CD4-positive, alpha-beta T cell treated with Interleukin-12 subunit alpha and Interleukin-12 subunit beta, for 1 hour (primary cell): Measurements from ENCODE around the gene DAGLA.
"Not testable (repeated sequence)": the region's sequence is repeated elsewhere in the genome, so short reads cannot be mapped to it uniquely, and the experiment has no call there.

Experiments
- DNase-seq: peaks from one replicate; pipeline ENCODE4 v3.0.0-alpha.2; 2020

DAGLA gene

GRCh38 chr11:61667684-61668305, 12.4 kb upstream of the DAGLA start:
- no peak for DNase-seq

DNA sequence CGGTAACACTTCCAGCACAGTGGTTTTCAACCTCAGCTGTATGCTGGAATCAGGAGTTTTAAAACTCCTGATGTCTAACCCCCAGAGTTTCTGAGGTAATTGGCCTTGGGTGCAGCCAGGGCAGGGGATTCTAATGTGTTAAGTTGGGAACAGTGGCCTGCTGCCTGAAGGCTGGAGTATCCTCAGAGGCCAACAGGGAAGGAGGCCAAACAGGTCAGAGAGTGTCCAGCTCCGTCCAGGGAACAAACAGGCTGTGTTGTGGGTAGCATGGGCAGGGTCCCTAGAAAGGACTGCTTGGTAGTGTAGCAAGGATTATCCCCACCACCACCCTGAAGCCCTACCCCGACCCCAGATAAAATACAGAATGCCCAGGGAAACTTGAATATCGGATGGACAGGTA, 10.8 kb upstream of the DAGLA start:
- DNase-seq, result no peak

DNA sequence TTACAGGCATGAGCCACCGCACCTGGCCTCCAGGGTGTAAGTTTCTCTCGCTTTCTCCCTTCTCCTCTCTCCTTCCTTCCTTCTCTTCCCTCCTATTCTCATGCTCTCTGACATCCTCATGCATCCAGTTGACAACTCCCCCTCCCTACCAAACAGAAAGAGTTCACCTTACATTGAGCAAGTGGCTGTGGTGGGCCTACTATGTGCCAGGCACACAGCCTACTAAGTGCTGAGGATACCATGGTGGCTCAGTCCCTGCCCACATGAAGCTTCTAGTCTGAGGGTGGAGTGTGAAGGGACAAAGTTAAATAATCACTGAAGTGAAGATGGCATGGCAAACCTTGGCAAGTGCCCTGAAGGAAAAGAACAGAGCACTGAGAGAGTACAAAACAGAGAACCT, 9.6 kb upstream of the DAGLA start:
- no peak for DNase-seq

- no peak for DNase-seq
Observed at GRCh38 chr11:61671527-61671926, 8.7 kb upstream of the DAGLA start.

DNA sequence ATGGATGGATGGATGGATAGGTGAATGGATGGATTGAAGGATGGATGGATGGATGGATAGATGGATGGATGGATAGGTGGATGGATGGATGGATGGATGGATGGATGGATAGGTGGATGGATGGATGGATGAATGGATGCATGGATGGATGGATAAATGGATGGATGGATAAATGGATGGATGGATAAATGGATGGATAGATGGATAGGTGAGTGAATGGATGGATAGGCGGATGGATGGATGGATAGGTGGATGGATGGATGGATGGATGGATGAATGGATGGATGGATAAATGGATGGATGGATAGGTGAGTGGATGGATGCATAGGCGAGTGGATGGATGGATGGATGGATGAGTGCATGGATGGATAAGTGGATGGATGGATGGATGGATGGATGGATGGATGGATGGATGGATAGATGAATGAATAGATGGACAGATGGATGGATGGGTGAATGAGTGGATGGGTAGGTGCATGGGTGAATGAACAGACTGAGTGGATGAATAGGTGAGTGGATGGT, 6.2 kb upstream of the DAGLA start:
- DNase-seq, result not testable (repeated sequence)

- no peak for DNase-seq
Observed at GRCh38 chr11:61675826-61676225, 4.4 kb upstream of the DAGLA start.

GRCh38 chr11:61679296-61679695, 895 bp upstream of the DAGLA start:
- no peak for DNase-seq

- no peak for DNase-seq
Observed at GRCh38 chr11:61680622-61681221, 531 bp downstream of the DAGLA start.

DNA sequence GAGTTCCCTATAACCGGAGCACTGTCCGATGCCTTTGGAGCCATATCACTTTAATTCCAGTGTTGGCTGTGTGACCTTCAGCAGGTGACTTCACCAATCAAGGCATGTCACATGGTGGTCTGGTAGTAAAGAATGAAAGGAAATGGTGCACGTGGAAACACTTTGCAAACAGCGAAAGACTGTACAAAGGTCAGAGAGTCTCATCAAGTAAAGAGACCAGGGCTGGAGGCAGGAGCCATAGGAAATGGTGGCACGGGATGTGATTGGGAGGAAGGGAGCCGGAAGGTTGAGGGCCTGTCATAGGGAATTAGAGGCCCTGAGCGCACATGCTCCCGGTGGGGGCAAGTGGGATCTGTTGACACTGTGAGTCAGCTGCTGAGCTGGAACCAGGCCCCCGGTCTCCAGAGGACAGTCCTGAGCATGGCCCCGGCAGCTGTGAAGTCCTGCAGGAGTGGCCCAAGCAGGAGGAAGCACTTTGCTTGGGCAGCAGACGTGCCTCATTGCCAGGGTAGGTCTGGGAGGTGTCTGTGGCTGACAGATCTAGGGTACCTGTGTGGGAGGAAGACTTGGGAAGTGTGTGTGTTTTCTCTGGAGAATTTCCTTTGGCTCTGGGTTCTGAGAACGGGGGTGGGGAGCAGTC, 2.0 kb downstream of the DAGLA start:
- no peak for DNase-seq

- DNase-seq, result no peak
Observed at GRCh38 chr11:61682906-61683675, 2.9 kb downstream of the DAGLA start.

DNA sequence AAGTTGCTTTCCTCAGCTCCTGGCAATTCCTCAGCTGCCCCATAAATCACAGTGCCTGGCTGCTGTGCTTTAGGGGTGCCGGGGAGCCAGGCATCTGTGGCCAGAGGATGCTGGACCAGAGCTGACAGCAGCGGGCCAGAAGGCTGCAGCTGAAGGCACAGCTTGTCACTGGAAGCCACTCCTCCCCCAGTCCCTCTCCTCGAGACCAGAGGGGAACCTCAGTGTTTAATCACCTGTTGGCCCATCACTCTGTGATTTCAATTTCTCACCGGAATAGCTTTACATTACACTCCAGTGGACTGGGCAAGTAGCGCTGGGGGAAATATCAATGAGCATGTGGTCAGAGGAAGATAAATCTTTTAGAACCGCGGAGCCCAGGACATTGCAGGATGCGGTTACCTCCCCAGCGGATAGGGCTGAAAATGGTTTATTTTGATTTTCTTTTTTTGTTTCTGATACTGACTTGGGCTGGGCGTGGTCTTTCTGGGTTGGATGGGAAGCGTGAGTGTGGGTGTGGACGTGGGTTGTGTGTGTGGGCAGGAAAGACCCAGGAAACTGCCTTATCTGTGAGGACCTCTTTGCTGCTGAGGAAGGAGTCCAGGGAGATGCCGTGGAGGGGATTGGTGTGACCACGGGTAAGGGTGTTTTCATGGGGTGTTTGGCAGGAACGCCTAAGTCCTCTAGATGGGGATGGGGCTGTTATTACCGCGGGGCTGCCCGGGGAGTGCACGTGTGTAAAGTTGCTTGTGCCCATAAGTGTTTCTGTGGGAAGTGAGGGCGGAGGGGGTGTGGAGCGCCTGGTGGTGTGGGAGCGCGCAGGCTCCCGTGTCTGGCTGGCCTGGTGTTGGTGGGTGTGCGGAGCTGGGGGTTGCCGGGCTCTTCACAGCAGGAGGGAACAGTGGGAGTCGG, 4.0 kb downstream of the DAGLA start:
- DNase-seq, result peak; percentile 52

GRCh38 chr11:61684870-61685616, 4.9 kb downstream of the DAGLA start:
- no peak for DNase-seq

- no peak for DNase-seq
Observed at GRCh38 chr11:61685617-61685967, 5.4 kb downstream of the DAGLA start.

GRCh38 chr11:61686066-61686465, 5.9 kb downstream of the DAGLA start:
- DNase-seq, result no peak

DNA sequence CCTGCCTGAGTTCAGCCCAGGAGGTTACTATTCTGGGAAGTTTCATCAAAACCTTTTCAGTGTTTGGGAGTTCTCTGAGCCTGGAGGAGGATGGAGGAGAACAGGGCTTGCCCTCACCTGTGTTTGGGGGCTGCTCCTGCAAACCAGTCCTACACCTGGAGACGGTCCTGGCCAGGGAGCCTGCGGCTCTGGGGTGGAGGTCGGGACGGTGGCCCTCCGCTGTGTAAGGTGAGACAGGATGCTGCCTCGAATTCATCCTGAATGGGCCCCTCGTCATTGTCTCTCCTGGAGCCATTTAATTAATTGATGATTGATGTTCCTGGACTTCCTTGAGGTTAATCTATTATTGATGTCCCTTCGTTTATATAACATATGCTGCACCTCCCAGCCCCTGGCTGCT, 6.3 kb downstream of the DAGLA start:
- no peak for DNase-seq

GRCh38 chr11:61687420-61687819, 7.2 kb downstream of the DAGLA start:
- no peak for DNase-seq

- DNase-seq, result no peak
Observed at GRCh38 chr11:61688365-61689163, 8.4 kb downstream of the DAGLA start.

GRCh38 chr11:61689164-61689496, 8.9 kb downstream of the DAGLA start:
- no peak for DNase-seq

- DNase-seq, result no peak
Observed at GRCh38 chr11:61690706-61691379, 10.7 kb downstream of the DAGLA start.

DNA sequence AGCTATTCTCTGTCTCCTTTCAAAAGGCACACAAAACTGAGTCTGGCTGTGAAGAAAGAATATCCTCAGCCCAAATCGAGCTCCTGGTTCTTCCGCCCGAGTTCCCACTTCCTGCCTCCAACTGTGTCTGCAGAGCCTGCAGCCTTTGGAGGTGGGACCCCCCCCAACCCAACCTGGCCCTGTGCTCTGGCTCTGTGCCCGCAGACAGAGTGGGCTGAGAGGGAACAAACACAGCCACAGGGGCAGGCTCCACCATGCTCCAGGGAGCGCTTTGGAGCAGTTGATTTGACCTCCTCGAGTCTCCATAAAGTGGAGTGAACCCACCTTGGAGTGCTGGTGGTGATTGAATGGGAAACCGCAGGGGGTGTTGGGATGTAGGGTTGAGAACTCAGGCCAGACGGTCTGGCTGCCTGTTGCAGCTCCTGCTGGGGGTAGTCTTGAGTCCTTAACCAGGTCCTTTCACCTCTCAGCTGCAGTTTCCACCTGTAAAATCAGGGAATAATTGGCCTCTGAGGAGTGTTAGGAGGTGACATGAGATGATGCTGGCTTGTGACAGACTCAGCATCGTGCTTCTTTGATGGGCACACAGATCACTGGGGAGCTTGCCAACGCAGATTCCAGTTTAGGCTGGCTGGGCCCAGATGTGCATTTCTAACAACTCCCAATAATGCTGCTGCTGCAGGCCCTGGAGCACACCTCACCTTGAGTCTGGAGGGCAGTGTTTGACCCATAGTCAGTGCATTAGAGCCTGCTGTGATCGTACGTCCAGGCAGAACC, 11.4 kb downstream of the DAGLA start:
- DNase-seq, result no peak
